ENCODE results near the gene ZNF512.

Gene ZNF512

DNA sequence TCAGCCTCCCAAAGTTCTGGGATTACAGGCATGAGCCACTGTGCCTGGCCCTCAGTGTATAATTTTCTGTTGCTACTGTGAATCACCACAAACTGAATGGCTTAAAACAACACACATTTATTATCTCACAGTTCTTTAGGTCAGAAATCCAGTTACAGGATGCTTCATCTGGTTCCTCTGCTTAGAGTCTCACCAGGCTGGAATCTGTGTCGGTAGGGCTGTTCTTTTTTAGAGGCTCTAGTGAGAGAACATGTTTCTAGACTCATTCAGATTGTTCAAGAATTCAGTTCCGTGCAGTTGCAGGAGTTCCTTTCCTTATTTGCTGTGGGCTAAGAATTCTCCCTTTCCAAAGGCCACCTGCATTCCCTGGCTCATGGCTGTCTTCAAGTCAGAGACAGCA, 23.8 kb downstream of the ZNF512 start:
- peaks cover 86% of the 10 kb centered on the region for H3K36me3 ChIP-seq (ENCODE audit: insufficient read depth, low read length)
- no peak overlapping the region for H3K4me3 ChIP-seq (ENCODE audit: low read length, poor library complexity, severe bottlenecking)
- no peak for TF ChIP-seq EZH2phosphoT487 (IDR thresholded peaks at IDR 0.05; ENCODE audit: borderline replicate concordance)
- TF ChIP-seq, protein P1, sequence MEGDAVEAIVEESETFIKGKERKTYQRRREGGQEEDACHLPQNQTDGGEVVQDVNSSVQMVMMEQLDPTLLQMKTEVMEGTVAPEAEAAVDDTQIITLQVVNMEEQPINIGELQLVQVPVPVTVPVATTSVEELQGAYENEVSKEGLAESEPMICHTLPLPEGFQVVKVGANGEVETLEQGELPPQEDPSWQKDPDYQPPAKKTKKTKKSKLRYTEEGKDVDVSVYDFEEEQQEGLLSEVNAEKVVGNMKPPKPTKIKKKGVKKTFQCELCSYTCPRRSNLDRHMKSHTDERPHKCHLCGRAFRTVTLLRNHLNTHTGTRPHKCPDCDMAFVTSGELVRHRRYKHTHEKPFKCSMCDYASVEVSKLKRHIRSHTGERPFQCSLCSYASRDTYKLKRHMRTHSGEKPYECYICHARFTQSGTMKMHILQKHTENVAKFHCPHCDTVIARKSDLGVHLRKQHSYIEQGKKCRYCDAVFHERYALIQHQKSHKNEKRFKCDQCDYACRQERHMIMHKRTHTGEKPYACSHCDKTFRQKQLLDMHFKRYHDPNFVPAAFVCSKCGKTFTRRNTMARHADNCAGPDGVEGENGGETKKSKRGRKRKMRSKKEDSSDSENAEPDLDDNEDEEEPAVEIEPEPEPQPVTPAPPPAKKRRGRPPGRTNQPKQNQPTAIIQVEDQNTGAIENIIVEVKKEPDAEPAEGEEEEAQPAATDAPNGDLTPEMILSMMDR (conservative IDR thresholded peaks at IDR 0.05; ENCODE audit: low read length) = no peak
- no peak overlapping the region for H2AFZ ChIP-seq (ENCODE audit: low read length)
- no peaks in the 10 kb centered on the region for H4K20me1 ChIP-seq (ENCODE audit: insufficient read depth, low read length, poor library complexity, severe bottlenecking)
- H3K9ac ChIP-seq (ENCODE audit: low read depth, low read length, poor library complexity, severe bottlenecking) = no peak overlapping the region
- no peak overlapping the region for H3K4me2 ChIP-seq (ENCODE audit: low read depth, low read length, poor library complexity, severe bottlenecking)
- H3K9me2 ChIP-seq (replicated peaks; ENCODE audit: low read depth, low read length) = no peaks in the 10 kb centered on the region
- H3K9me3 ChIP-seq (ENCODE audit: insufficient read depth, low read depth, low read length) = no peaks in the 10 kb centered on the region
- no peaks in the 10 kb centered on the region for H3K79me2 ChIP-seq (ENCODE audit: insufficient read depth, low read length)
- no peaks in the 10 kb centered on the region for H3K4me1 ChIP-seq (ENCODE audit: insufficient read depth, low read length, poor library complexity, severe bottlenecking)
- no peaks in the 10 kb centered on the region for H3F3A ChIP-seq (ENCODE audit: low read depth)
- H3K27me3 ChIP-seq (ENCODE audit: insufficient read depth, low read length, poor library complexity, severe bottlenecking) = no peaks in the 10 kb centered on the region

DNA sequence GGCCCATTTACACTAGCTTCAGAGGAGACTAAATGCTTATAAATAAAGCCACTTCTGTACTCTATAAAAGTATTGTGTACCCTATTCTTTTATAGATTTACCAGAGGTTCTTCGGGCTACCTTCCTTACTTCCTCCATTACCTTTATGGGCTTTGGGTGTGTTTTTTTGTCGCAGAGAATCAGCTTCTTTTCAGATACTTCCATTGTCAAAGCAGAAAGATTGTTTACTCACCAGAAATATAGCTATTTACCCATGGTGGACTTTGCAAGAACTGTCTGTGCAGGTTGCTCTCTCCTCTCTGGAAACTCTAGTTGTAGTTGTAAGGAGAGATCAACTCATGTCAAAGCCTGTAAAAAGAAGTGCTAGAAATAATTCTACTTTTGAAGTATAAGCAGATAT, 31.1 kb downstream of the ZNF512 start:
- Histone ChIP-seq H3K9me2 (replicated peaks; ENCODE audit: low read depth, low read length) (no peaks in the 10 kb centered on the region), H3K9me3 (ENCODE audit: insufficient read depth, low read depth, low read length) (no peaks in the 10 kb centered on the region), H3K9ac (ENCODE audit: low read depth, low read length, poor library complexity, severe bottlenecking) (no peak overlapping the region), H3K4me1 (ENCODE audit: insufficient read depth, low read length, poor library complexity, severe bottlenecking) (no peaks in the 10 kb centered on the region), H4K20me1 (ENCODE audit: insufficient read depth, low read length, poor library complexity, severe bottlenecking) (peaks cover 5% of the 10 kb centered on the region), H3K4me3 (ENCODE audit: low read length, poor library complexity, severe bottlenecking) (no peak overlapping the region), H3K36me3 (ENCODE audit: insufficient read depth, low read length) (peaks cover 83% of the 10 kb centered on the region), H3K4me2 (ENCODE audit: low read depth, low read length, poor library complexity, severe bottlenecking) (no peak overlapping the region), H3F3A (ENCODE audit: low read depth) (no peaks in the 10 kb centered on the region), H3K27me3 (ENCODE audit: insufficient read depth, low read length, poor library complexity, severe bottlenecking) (no peaks in the 10 kb centered on the region), H3K79me2 (ENCODE audit: insufficient read depth, low read length) (0 out of 2 replicates have a peak, but pooled peaks cover 3% of the 10 kb centered on the region), H2AFZ (ENCODE audit: low read length) (no peak overlapping the region)
- TF ChIP-seq, protein P1 (conservative IDR thresholded peaks at IDR 0.05; ENCODE audit: low read length) = no peak
- no peak for TF ChIP-seq EZH2phosphoT487 (IDR thresholded peaks at IDR 0.05; ENCODE audit: borderline replicate concordance)

DNA sequence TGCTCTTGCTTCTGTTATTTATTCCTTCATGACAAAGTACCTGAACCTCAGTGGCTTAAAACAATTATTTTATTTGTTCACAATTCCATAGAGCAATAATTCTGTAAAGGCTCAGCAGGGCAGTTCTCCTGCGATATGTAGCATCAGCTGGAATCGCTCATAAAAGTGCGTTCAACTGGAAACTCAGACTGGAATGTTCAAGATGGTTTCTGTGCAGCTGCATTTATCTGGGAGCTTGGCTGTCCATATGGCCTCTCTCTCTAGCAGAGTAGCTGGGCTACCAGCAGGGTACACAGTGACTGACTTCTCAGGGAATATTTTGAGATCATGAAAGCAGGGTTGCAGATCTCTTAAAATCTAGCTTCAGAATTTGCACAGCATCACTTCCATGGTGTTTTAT, 32.5 kb downstream of the ZNF512 start:
- Histone ChIP-seq H3K4me1 (ENCODE audit: insufficient read depth, low read length, poor library complexity, severe bottlenecking) (no peaks in the 10 kb centered on the region), H3K79me2 (ENCODE audit: insufficient read depth, low read length) (0 out of 2 replicates have a peak, but pooled peaks cover 3% of the 10 kb centered on the region), H3K9me3 (ENCODE audit: insufficient read depth, low read depth, low read length) (no peaks in the 10 kb centered on the region), H3K4me3 (ENCODE audit: low read length, poor library complexity, severe bottlenecking) (no peak overlapping the region), H4K20me1 (ENCODE audit: insufficient read depth, low read length, poor library complexity, severe bottlenecking) (peaks cover 5% of the 10 kb centered on the region), H3K9me2 (replicated peaks; ENCODE audit: low read depth, low read length) (no peaks in the 10 kb centered on the region), H2AFZ (ENCODE audit: low read length) (no peak overlapping the region), H3F3A (ENCODE audit: low read depth) (no peaks in the 10 kb centered on the region), H3K27me3 (ENCODE audit: insufficient read depth, low read length, poor library complexity, severe bottlenecking) (no peaks in the 10 kb centered on the region), H3K9ac (ENCODE audit: low read depth, low read length, poor library complexity, severe bottlenecking) (no peak overlapping the region), H3K4me2 (ENCODE audit: low read depth, low read length, poor library complexity, severe bottlenecking) (no peak overlapping the region), H3K36me3 (ENCODE audit: insufficient read depth, low read length) (peaks cover 85% of the 10 kb centered on the region)
- TF ChIP-seq EZH2phosphoT487 (IDR thresholded peaks at IDR 0.05; ENCODE audit: borderline replicate concordance) = no peak
- TF ChIP-seq, protein P1 (conservative IDR thresholded peaks at IDR 0.05; ENCODE audit: low read length) = no peak
